Fibroblast of lung (primary cell): Measurements from ENCODE around the gene MYORG. TPM values are rescaled to one million over a fixed set of nuclear protein-coding genes. Genes with fewer than 3 reads are reported as not detected.
"Not testable (repeated sequence)": the region's sequence is repeated elsewhere in the genome, so short reads cannot be mapped to it uniquely, and the experiment has no call there.

Source experiments
- DNase-seq, 2 donors: peaks; one replicate each; pipeline versions ENCODE4 v3.0.0 to v3.0.0-alpha.2; 2010; ENCODE audit warnings: low read depth in 2 of 2
- H2AFZ ChIP-seq: 2 replicates; pipeline ENCODE4 v1.5.1; 2012; ENCODE audit warnings: low read length, control low read depth, inconsistent platforms
- H3K27ac ChIP-seq: 2 replicates; pipeline ENCODE4 v1.5.1; 2011; ENCODE audit warnings: low read length, control low read depth; ENCODE audit not compliant: insufficient read depth
- H3K27me3 ChIP-seq: 2 replicates; pipeline ENCODE4 v1.5.1; 2011; ENCODE audit warnings: mild to moderate bottlenecking, low read length; ENCODE audit not compliant: control insufficient read depth, insufficient read depth
- H3K36me3 ChIP-seq: 2 replicates; pipeline ENCODE4 v1.5.1; 2011; ENCODE audit warnings: low read length; ENCODE audit not compliant: control insufficient read depth, insufficient read depth
- H3K4me1 ChIP-seq: 2 replicates; pipeline ENCODE4 v1.5.1; 2011; ENCODE audit warnings: low read length; ENCODE audit not compliant: control insufficient read depth, insufficient read depth; ENCODE audit errors: extremely low read depth
- H3K4me2 ChIP-seq: 2 replicates; pipeline ENCODE4 v1.5.1; 2011; ENCODE audit warnings: low read length, control low read depth; ENCODE audit not compliant: insufficient read depth; ENCODE audit errors: extremely low read depth
- H3K4me3 ChIP-seq, 4 experiments: fragments of 200-600 bp in 1 of 4; sonication (generic) in 1 of 4; replicated peaks in 1 of 4; 2 replicates each; pipeline ENCODE4 v1.5.1; 2011 to 2016; ENCODE audit warnings: low read length in 4 of 4, low read depth in 3 of 4, mild to moderate bottlenecking in 3 of 4, control low read depth in 2 of 4, inconsistent platforms in 1 of 4, mixed read lengths in 1 of 4; ENCODE audit not compliant: insufficient read depth in 1 of 4; ENCODE audit errors: control extremely low read depth in 1 of 4
- H3K79me2 ChIP-seq: 2 replicates; pipeline ENCODE4 v1.5.1; 2012; ENCODE audit warnings: mild to moderate bottlenecking, low read length, inconsistent platforms; ENCODE audit not compliant: control insufficient read depth, insufficient read depth
- H3K9ac ChIP-seq: 2 replicates; pipeline ENCODE4 v1.5.1; 2011; ENCODE audit warnings: mild to moderate bottlenecking, low read length, control low read depth; ENCODE audit not compliant: insufficient read depth
- H3K9me3 ChIP-seq: 2 replicates; pipeline ENCODE4 v1.5.1; 2012; ENCODE audit warnings: low read depth, low read length; ENCODE audit not compliant: control insufficient read depth, insufficient read depth
- H4K20me1 ChIP-seq: 2 replicates; pipeline ENCODE4 v1.5.1; 2011; ENCODE audit warnings: low read length; ENCODE audit not compliant: control insufficient read depth, insufficient read depth; ENCODE audit errors: extremely low read depth
- CTCF ChIP-seq, 2 donors: IDR thresholded peaks in 1 of 2; conservative IDR thresholded peaks in 1 of 2; 1 replicate in 1 of 2; 2 replicates in 1 of 2; pipeline ENCODE4 v1.5.1; 2011 to 2012; ENCODE audit warnings: low read length in 2 of 2, control low read depth in 1 of 2, inconsistent platforms in 1 of 2, low read depth in 1 of 2, mild to moderate bottlenecking in 1 of 2
- EZH2 ChIP-seq: IDR thresholded peaks from 2 replicates; pipeline ENCODE4 v1.5.1; 2012; ENCODE audit warnings: low read length, control low read depth, mild to moderate bottlenecking; ENCODE audit errors: missing control alignments
- polyA plus RNA-seq, 2 donors: library from polyadenylated mRNA; depleted of rRNA in 1 of 2; stranded (reverse) in 1 of 2; unstranded in 1 of 2; fragments of >200 nt; gene quantifications; 2 replicates each; pipeline ENCODE4 v1.2.1, GENCODE V29; 2011 to 2012; ENCODE audit warnings: missing spikeins in 1 of 2
- total RNA-seq: library from RNA; depleted of rRNA; stranded (reverse); fragments of >200 nt; gene quantifications from 2 replicates; pipeline ENCODE4 v1.2.1, GENCODE V29; 2014

MYORG gene
- total and polyA plus RNA-seq, 2 donors (not counting 1 experiment from before 2014, with no cell fraction given): 0.34 to 0.83 TPM

GRCh38 chr9:34343090-34343489, 33.6 kb downstream of the MYORG start:
- Histone ChIP-seq H3K4me1 (no peaks in the 10 kb centered on the region), H3K27me3 (no peaks in the 10 kb centered on the region), H4K20me1 (no peaks in the 10 kb centered on the region), H3K27ac (no peak overlapping the region), H3K4me2 (no peak overlapping the region), H3K79me2 (no peaks in the 10 kb centered on the region), H3K9ac (no peak overlapping the region), H3K9me3 (no peaks in the 10 kb centered on the region), H3K4me3 (no peak overlapping the region), H2AFZ (no peak overlapping the region), H3K36me3 (peaks cover 3% of the 10 kb centered on the region)
- peak in 1 of 2 donors; percentile 24 for DNase-seq
- TF ChIP-seq CTCF (conservative IDR thresholded peaks at IDR 0.05 in 1 of 2, IDR thresholded peaks at IDR 0.05 in 1 of 2; ENCODE audit: low read depth in 1 of 2, low read length in 2 of 2): no peak
- no peak for TF ChIP-seq EZH2

DNA sequence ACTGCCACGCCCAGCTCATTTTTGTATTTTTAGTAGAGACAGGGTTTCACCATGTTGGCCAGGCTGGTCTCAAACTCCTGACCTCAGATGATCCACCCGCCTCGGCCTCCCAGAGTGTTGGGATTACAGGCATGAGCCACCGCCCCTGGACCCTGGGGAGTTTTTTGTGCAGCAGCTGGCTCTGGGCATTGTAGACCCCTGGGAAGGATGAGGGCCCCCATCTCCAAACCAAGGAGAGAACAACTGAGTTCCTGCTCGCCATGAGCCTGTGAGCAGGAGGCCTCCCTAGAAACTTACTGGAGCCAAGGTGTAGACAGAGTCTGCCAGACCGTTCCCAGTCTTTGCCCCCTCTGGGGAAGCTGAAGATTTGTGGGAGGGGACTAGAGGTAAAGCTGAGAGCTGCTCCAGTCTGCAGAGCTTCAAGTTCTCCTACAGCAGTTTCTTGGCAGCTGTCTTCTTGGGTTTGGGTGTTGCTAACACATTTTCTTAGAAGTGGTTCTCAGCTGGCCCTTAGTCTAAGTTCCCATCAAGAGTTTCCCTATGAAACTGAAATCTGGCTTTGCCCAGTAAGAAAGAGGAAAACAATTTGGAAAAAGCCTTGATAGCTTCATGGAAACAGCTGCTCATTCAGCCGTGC, 34.9 kb downstream of the MYORG start:
- Histone ChIP-seq H3K4me3 (no peak overlapping the region), H3K4me2 (no peak overlapping the region), H2AFZ (no peak overlapping the region), H3K27ac (no peak overlapping the region), H3K4me1 (no peaks in the 10 kb centered on the region), H3K9ac (no peak overlapping the region), H4K20me1 (no peaks in the 10 kb centered on the region), H3K79me2 (no peaks in the 10 kb centered on the region), H3K9me3 (no peaks in the 10 kb centered on the region), H3K36me3 (peaks cover 3% of the 10 kb centered on the region), H3K27me3 (no peaks in the 10 kb centered on the region)
- no peak for TF ChIP-seq CTCF (conservative IDR thresholded peaks at IDR 0.05 in 1 of 2, IDR thresholded peaks at IDR 0.05 in 1 of 2; ENCODE audit: low read depth in 1 of 2, low read length in 2 of 2)
- no peak for TF ChIP-seq EZH2
- DNase-seq: no peak

- no peak for DNase-seq
- H2AFZ ChIP-seq: no peak overlapping the region
- H3K27ac ChIP-seq: no peak overlapping the region
- H4K20me1 ChIP-seq: no peaks in the 10 kb centered on the region
- no peaks in the 10 kb centered on the region for H3K27me3 ChIP-seq
- H3K4me1 ChIP-seq: no peaks in the 10 kb centered on the region
- no peak overlapping the region for H3K4me3 ChIP-seq
- no peaks in the 10 kb centered on the region for H3K9me3 ChIP-seq
- peaks cover 2% of the 10 kb centered on the region for H3K79me2 ChIP-seq
- H3K36me3 ChIP-seq: peaks cover 3% of the 10 kb centered on the region
- no peak overlapping the region for H3K4me2 ChIP-seq
- no peak overlapping the region for H3K9ac ChIP-seq
- TF ChIP-seq EZH2 (no peak), CTCF (conservative IDR thresholded peaks at IDR 0.05 in 1 of 2, IDR thresholded peaks at IDR 0.05 in 1 of 2; ENCODE audit: low read depth in 1 of 2, low read length in 2 of 2) (no peak)
These were observed 37.9 kb downstream of the MYORG start for GRCh38 chr9:34338665-34339385.

- H3K36me3 ChIP-seq, H3K4me3 ChIP-seq, H3K4me2 ChIP-seq, H2AFZ ChIP-seq, DNase-seq, H3K79me2 ChIP-seq, H3K9me3 ChIP-seq, H3K27ac ChIP-seq, H3K9ac ChIP-seq, H4K20me1 ChIP-seq, H3K27me3 ChIP-seq, H3K4me1 ChIP-seq: not testable (repeated sequence)
These were observed 38.6 kb downstream of the MYORG start for GRCh38 chr9:34338079-34338478.
